Mesenchymal stem cell (in vitro differentiated cells and primary cell): ENCODE measurements around the gene EXOC6.

ENCODE experiments used
- DNase-seq: peaks from one replicate; pipeline ENCODE4 v3.0.0-alpha.2; 2013
- H2AFZ ChIP-seq: one replicate; pipeline ENCODE4 v1.6.1; 2013; ENCODE audit warnings: low read depth, mild to moderate bottlenecking, control low read depth, inconsistent platforms, low read length, moderate library complexity
- H2AK5ac ChIP-seq: 2 replicates; pipeline ENCODE4 v1.6.1; 2013; ENCODE audit warnings: low read length, moderate library complexity, mild to moderate bottlenecking, inconsistent platforms; ENCODE audit not compliant: severe bottlenecking
- H2BK120ac ChIP-seq: one replicate; pipeline ENCODE4 v1.6.1; 2013; ENCODE audit warnings: low read depth, mild to moderate bottlenecking, inconsistent platforms, low read length, moderate library complexity
- H2BK12ac ChIP-seq, 2 experiments: one replicate each; pipeline ENCODE4 v1.6.1; 2013; ENCODE audit warnings: inconsistent platforms in 2 of 2, low read length in 2 of 2, mild to moderate bottlenecking in 2 of 2, moderate library complexity in 2 of 2, control low read depth in 1 of 2
- H2BK15ac ChIP-seq: one replicate; pipeline ENCODE4 v1.6.1; 2013; ENCODE audit warnings: mild to moderate bottlenecking, low read depth, inconsistent platforms; ENCODE audit not compliant: poor library complexity, severe bottlenecking
- H2BK5ac ChIP-seq: 2 replicates; pipeline ENCODE4 v1.6.1; 2013; ENCODE audit warnings: low read depth, mild to moderate bottlenecking, low read length, control low read depth, inconsistent platforms; ENCODE audit not compliant: poor library complexity, severe bottlenecking
- H3K14ac ChIP-seq, 2 experiments: one replicate each; pipeline ENCODE4 v1.6.1; 2013; ENCODE audit warnings: inconsistent platforms in 2 of 2, low read length in 2 of 2, control low read depth in 1 of 2, mild to moderate bottlenecking in 1 of 2, moderate library complexity in 1 of 2
- H3K18ac ChIP-seq, 2 experiments: one replicate each; pipeline ENCODE4 v1.6.1; 2013; ENCODE audit warnings: inconsistent platforms in 2 of 2, low read length in 2 of 2, control low read depth in 1 of 2, low read depth in 1 of 2, mild to moderate bottlenecking in 1 of 2
- H3K23ac ChIP-seq, 2 experiments: one replicate each; pipeline ENCODE4 v1.6.1; 2013; ENCODE audit warnings: inconsistent platforms in 2 of 2, low read length in 2 of 2, mild to moderate bottlenecking in 2 of 2, moderate library complexity in 2 of 2, control low read depth in 1 of 2
- H3K27ac ChIP-seq: 2 replicates; pipeline ENCODE4 v1.5.1; 2013; ENCODE audit warnings: mild to moderate bottlenecking, moderate library complexity, low read length, control low read depth, inconsistent platforms; ENCODE audit not compliant: poor library complexity, severe bottlenecking
- H3K27me3 ChIP-seq, 2 experiments: 2 replicates each; pipeline versions ENCODE4 v1.6.1 to v1.7.0; 2013; ENCODE audit warnings: low read length in 2 of 2, mild to moderate bottlenecking in 2 of 2, moderate library complexity in 2 of 2, control low read depth in 1 of 2, inconsistent platforms in 1 of 2; ENCODE audit not compliant: control insufficient read depth in 1 of 2, insufficient read depth in 1 of 2
- H3K36me3 ChIP-seq, 2 experiments: 2 replicates each; pipeline versions ENCODE4 v1.6.1 to v1.7.0; 2013; ENCODE audit warnings: low read length in 2 of 2, control low read depth in 1 of 2, inconsistent platforms in 1 of 2, low read depth in 1 of 2, mild to moderate bottlenecking in 1 of 2; ENCODE audit not compliant: insufficient read depth in 2 of 2, control insufficient read depth in 1 of 2
- H3K4ac ChIP-seq, 2 experiments: one replicate each; pipeline ENCODE4 v1.6.1; 2013; ENCODE audit warnings: inconsistent platforms in 2 of 2, low read length in 2 of 2, mild to moderate bottlenecking in 2 of 2, moderate library complexity in 2 of 2, control low read depth in 1 of 2, low read depth in 1 of 2
- H3K4me1 ChIP-seq: 2 replicates; pipeline ENCODE4 v1.6.1; 2013; ENCODE audit warnings: low read depth, low read length, control low read depth; ENCODE audit not compliant: control insufficient read depth, insufficient read depth
- H3K4me2 ChIP-seq: 2 replicates; pipeline ENCODE4 v1.6.1; 2013; ENCODE audit warnings: low read length, mild to moderate bottlenecking, inconsistent platforms; ENCODE audit not compliant: poor library complexity, severe bottlenecking
- H3K4me3 ChIP-seq, 2 experiments: 2 replicates each; pipeline versions ENCODE4 v1.5.1 to v1.7.0; 2013; ENCODE audit warnings: low read length in 2 of 2, mild to moderate bottlenecking in 2 of 2, control low read depth in 1 of 2, low read depth in 1 of 2; ENCODE audit not compliant: insufficient read depth in 1 of 2
- H3K79me1 ChIP-seq: replicated peaks from 2 replicates; pipeline ENCODE4 v1.6.1; 2013; ENCODE audit warnings: mild to moderate bottlenecking, control low read depth, low read length, inconsistent platforms; ENCODE audit not compliant: poor library complexity, severe bottlenecking
- H3K9ac ChIP-seq: 2 replicates; pipeline ENCODE4 v1.7.0; 2013; ENCODE audit warnings: mild to moderate bottlenecking, low read length, moderate library complexity
- H3K9me3 ChIP-seq: 2 replicates; pipeline ENCODE4 v1.7.0; 2013; ENCODE audit warnings: mild to moderate bottlenecking, low read length; ENCODE audit not compliant: control insufficient read depth
- H4K8ac ChIP-seq: one replicate; pipeline ENCODE4 v1.6.1; 2013; ENCODE audit warnings: inconsistent platforms, mild to moderate bottlenecking, low read length, moderate library complexity
- H4K91ac ChIP-seq: one replicate; pipeline ENCODE4 v1.6.1; 2013; ENCODE audit warnings: mild to moderate bottlenecking, low read length, inconsistent platforms
- WGBS: methylation state at CpG from one replicate; pipeline ENCODE4 v1.1.7; 2013; ENCODE audit warnings: mixed read lengths; 5-methylcytosine and 5-hydroxymethylcytosine counted together

Gene EXOC6

DNA sequence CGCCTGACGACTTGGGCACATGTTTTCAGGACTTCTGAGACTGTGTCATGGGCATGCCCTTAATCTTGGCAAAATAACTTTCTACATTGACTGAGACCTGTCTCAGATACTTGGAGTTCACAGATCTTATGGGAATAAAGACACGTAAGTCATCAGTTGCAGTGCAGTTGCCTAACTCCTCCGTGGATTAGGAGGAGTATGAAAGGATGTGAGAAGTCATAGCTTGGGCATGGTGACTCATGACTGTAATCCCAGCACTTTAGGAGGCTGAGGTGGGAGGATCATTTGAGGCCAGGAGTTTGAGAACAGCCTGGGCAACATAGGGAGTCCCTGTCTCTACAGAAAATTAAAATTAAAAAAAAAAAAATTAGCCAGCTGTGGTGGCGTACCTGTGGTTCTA lies 49.6 kb downstream of the EXOC6 start:
- H2BK15ac ChIP-seq: no peak overlapping the region
- no peaks in the 10 kb centered on the region for H3K79me1 ChIP-seq
- DNase-seq: no peak
- no peak overlapping the region for H3K4me3 ChIP-seq
- no peaks in the 10 kb centered on the region for H3K9me3 ChIP-seq
- no peak overlapping the region for H2BK5ac ChIP-seq
- no peak overlapping the region for H3K18ac ChIP-seq
- H3K36me3 ChIP-seq: no peaks in the 10 kb centered on the region
- no peak overlapping the region for H3K4ac ChIP-seq
- H4K8ac ChIP-seq: no peak overlapping the region
- 89% methylated on average over 5 of the region's 5 CpGs for WGBS
- H2BK12ac ChIP-seq: no peak overlapping the region
- H2AFZ ChIP-seq: no peak overlapping the region
- no peaks in the 10 kb centered on the region for H3K27me3 ChIP-seq
- no peak overlapping the region for H3K9ac ChIP-seq
- no peak overlapping the region for H3K4me2 ChIP-seq
- H3K27ac ChIP-seq: no peak overlapping the region
- H2BK120ac ChIP-seq: no peak overlapping the region
- no peak overlapping the region for H3K23ac ChIP-seq
- H2AK5ac ChIP-seq: no peak overlapping the region
- no peak overlapping the region for H3K14ac ChIP-seq
- no peaks in the 10 kb centered on the region for H3K4me1 ChIP-seq
- H4K91ac ChIP-seq: no peak overlapping the region

DNA sequence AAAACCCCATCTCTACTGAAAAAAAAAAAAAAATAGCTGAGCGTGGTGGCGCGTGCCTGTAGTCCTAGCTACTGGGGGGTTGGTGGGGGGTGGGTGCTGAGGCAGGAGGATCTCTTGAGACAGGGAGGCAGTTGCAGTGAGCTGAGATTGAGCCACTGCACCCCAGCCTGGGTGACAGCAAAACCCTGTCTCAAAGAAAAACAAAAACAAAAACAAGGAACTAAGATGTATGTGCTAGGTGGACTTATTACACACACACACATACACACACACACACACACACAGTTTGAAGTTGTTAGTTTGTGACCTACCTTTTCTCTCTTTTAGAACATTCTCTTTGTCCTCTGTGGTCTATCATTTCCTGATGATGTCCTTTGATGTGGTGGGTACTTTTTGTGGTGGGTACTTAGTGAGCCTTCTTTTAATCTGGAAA lies 53.5 kb downstream of the EXOC6 start:
- H3K27ac ChIP-seq: no peak overlapping the region
- no peak overlapping the region for H3K4me3 ChIP-seq
- H3K4ac ChIP-seq: no peak overlapping the region
- H4K91ac ChIP-seq: no peak overlapping the region
- no peak overlapping the region for H2BK5ac ChIP-seq
- H2BK12ac ChIP-seq: no peak overlapping the region
- no peak overlapping the region for H3K9ac ChIP-seq
- H3K23ac ChIP-seq: no peak overlapping the region
- no peak overlapping the region for H3K14ac ChIP-seq
- no peak overlapping the region for H2AFZ ChIP-seq
- H3K4me2 ChIP-seq: no peak overlapping the region
- no peak for DNase-seq
- no peaks in the 10 kb centered on the region for H3K27me3 ChIP-seq
- no CpG with 5 or more reads among the region's 3 CpGs for WGBS
- no peaks in the 10 kb centered on the region for H3K79me1 ChIP-seq
- no peak overlapping the region for H2BK120ac ChIP-seq
- no peak overlapping the region for H2BK15ac ChIP-seq
- no peaks in the 10 kb centered on the region for H3K36me3 ChIP-seq
- H2AK5ac ChIP-seq: no peak overlapping the region
- H3K9me3 ChIP-seq: no peaks in the 10 kb centered on the region
- H4K8ac ChIP-seq: no peak overlapping the region
- no peak overlapping the region for H3K18ac ChIP-seq
- H3K4me1 ChIP-seq: no peaks in the 10 kb centered on the region

DNA sequence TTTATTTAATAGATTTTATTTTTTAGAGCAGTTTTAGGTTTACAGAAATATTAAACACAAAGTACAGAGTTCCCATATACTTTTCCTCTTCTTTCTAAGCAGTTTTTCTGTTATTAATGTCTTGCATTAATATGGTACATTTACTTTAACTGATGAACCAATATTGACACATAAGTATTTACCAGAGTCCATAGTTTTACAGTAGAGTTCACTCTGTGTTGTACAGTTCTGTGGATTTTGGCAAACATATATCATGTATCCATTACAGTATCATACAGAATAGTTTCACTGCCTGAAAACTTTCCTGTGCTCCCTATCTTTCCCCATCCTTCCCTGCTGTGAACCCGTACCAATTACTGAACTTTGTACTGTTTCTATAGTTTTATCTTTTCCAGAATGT lies 55.3 kb downstream of the EXOC6 start:
- Histone ChIP-seq H3K9ac (no peak overlapping the region), H2AK5ac (no peak overlapping the region), H3K27ac (no peak overlapping the region), H3K4me3 (no peak overlapping the region), H2BK120ac (no peak overlapping the region), H4K91ac (no peak overlapping the region), H3K27me3 (no peaks in the 10 kb centered on the region), H3K9me3 (no peaks in the 10 kb centered on the region), H3K79me1 (no peaks in the 10 kb centered on the region), H2BK5ac (no peak overlapping the region), H3K4me2 (no peak overlapping the region), H3K4ac (no peak overlapping the region), H2BK12ac (no peak overlapping the region), H3K36me3 (no peaks in the 10 kb centered on the region), H2BK15ac (no peak overlapping the region), H3K14ac (no peak overlapping the region), H3K18ac (no peak overlapping the region), H3K4me1 (no peaks in the 10 kb centered on the region), H2AFZ (no peak overlapping the region), H3K23ac (no peak overlapping the region), H4K8ac (no peak overlapping the region)
- no peak for DNase-seq
- WGBS: 100% methylated on average over 1 of the region's 1 CpG

DNA sequence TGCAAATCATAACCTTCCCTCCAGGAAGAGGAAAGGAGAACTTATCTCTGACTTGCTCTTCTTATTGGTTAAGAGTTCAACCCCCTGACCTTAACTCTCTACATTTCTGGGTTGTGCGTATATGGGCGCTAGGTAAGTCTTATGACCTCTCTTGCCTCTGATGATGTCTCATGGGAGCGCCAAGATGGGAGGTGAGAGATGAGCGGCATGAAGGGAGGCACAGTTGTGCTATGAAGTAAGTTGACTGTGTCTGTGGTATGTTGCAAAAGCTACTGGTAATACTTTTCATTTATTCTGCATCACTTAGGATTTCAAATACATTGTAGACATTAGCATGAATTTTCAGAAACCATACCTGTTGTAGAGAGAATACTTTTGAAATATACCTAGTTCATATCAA lies 59.0 kb downstream of the EXOC6 start:
- Histone ChIP-seq H3K4me2 (no peak overlapping the region), H2AK5ac (no peak overlapping the region), H3K36me3 (no peaks in the 10 kb centered on the region), H4K8ac (no peak overlapping the region), H3K18ac (no peak overlapping the region), H3K4me3 (no peak overlapping the region), H3K4ac (no peak overlapping the region), H2BK15ac (no peak overlapping the region), H3K4me1 (no peaks in the 10 kb centered on the region), H3K27me3 (no peaks in the 10 kb centered on the region), H3K27ac (no peak overlapping the region), H3K9me3 (no peaks in the 10 kb centered on the region), H2BK5ac (no peak overlapping the region), H3K23ac (no peak overlapping the region), H3K79me1 (no peaks in the 10 kb centered on the region), H2AFZ (no peak overlapping the region), H2BK12ac (no peak overlapping the region), H3K9ac (no peak overlapping the region), H3K14ac (no peak overlapping the region), H4K91ac (no peak overlapping the region), H2BK120ac (no peak overlapping the region)
- WGBS: 94% methylated on average over 3 of the region's 4 CpGs
- DNase-seq: no peak
